GM12878 (cell line): ENCODE measurements around the gene DEF6. TPM values are rescaled to one million over a fixed set of nuclear protein-coding genes. Genes with fewer than 3 reads are reported as not detected.

Experiments used
- ATAC-seq: fragments of 200-7000 bp; cut with Tn5 transposase; 3 replicates; pipeline ENCODE4 v1.9.1; 2020; ENCODE audit warnings: mild to moderate bottlenecking, moderate library complexity
- BruUV-seq: library from RNA; stranded (reverse); fragments of 400-500 nt; replicated peaks from 2 replicates; lab custom pipeline; 2021; lab: Mats Ljungman, UMichigan
- CTCF ChIA-PET: fragments of 300-600 bp; sonication (Branson Sonifier 250); formaldehyde crosslinking; extraction: SDS; loops from one replicate; lab custom pipeline; 2021; ENCODE audit warnings: inconsistent platforms; lab: Yijun Ruan, JAX
- POLR2A ChIA-PET: fragments of 350-600 bp; formaldehyde crosslinking; extraction: SDS; loops from one replicate; lab custom pipeline; 2021; ENCODE audit warnings: inconsistent platforms; lab: Charles Lee
- RAD21 ChIA-PET: fragments of 300-600 bp; sonication (Branson Sonifier 250); formaldehyde crosslinking; loops from one replicate; lab custom pipeline; 2023; ENCODE audit warnings: antibody characterized with exemption; ENCODE audit not compliant: unreplicated experiment; lab: Charles Lee
- SMC1A ChIA-PET: fragments of 300-600 bp; sonication (Branson Sonifier 250); formaldehyde crosslinking; loops from one replicate; lab custom pipeline; 2023; ENCODE audit not compliant: unreplicated experiment, uncharacterized antibody; lab: Charles Lee
- DNase-seq: peaks from one replicate; pipeline ENCODE4 v3.0.0-alpha.2; 2011; ENCODE audit warnings: low read depth, low spot score
- FAIRE-seq: peaks from 3 replicates; lab custom pipeline; 2011; peaks lifted over from hg19 to GRCh38; lab: Jason Lieb, UNC
- H2AFZ ChIP-seq: 2 replicates; pipeline ENCODE4 v1.6.0; 2011; ENCODE audit warnings: low read depth, low read length, control low read depth; ENCODE audit not compliant: control insufficient read depth
- H3K27ac ChIP-seq: 2 replicates; pipeline ENCODE4 v1.5.1; 2011; ENCODE audit warnings: control low read depth; ENCODE audit not compliant: control insufficient read depth, insufficient read depth
- H3K27me3 ChIP-seq, 2 experiments: replicated peaks in 1 of 2; 2 replicates each; pipeline versions ENCODE4 v1.6.0 to v1.6.1; 2011; ENCODE audit warnings: low read length in 1 of 2; ENCODE audit not compliant: control insufficient read depth in 2 of 2, insufficient read depth in 2 of 2
- H3K36me3 ChIP-seq, 2 experiments: 2 replicates each; pipeline ENCODE4 v1.5.1; 2011; ENCODE audit warnings: low read length in 1 of 2; ENCODE audit not compliant: control insufficient read depth in 2 of 2, insufficient read depth in 2 of 2
- H3K4me1 ChIP-seq: 2 replicates; pipeline ENCODE4 v1.6.1; 2011; ENCODE audit warnings: mild to moderate bottlenecking, low read length, moderate library complexity, mixed read lengths; ENCODE audit not compliant: control insufficient read depth, insufficient read depth
- H3K4me2 ChIP-seq: 2 replicates; pipeline ENCODE4 v1.6.0; 2011; ENCODE audit warnings: control low read depth; ENCODE audit not compliant: control insufficient read depth, insufficient read depth
- H3K4me3 ChIP-seq: fragments of 200-600 bp; sonication (generic); 2 replicates; pipeline ENCODE4 v1.5.1; 2016
- H3K79me2 ChIP-seq: 2 replicates; pipeline ENCODE4 v1.6.0; 2011; ENCODE audit warnings: low read length; ENCODE audit not compliant: control insufficient read depth, insufficient read depth
- H3K9ac ChIP-seq: 2 replicates; pipeline ENCODE4 v1.8.0; 2011; ENCODE audit warnings: low read length, control low read depth, mixed read lengths; ENCODE audit not compliant: control insufficient read depth, insufficient read depth
- H3K9me3 ChIP-seq: replicated peaks from 3 replicates; pipeline ENCODE4 v1.5.1; 2011; ENCODE audit warnings: mild to moderate bottlenecking, low read length; ENCODE audit not compliant: control insufficient read depth, insufficient read depth
- H4K20me1 ChIP-seq: 2 replicates; pipeline ENCODE4 v1.6.0; 2011; ENCODE audit not compliant: control insufficient read depth, insufficient read depth
- ASH2L ChIP-seq: fragments of 300-600, 200-600 bp; sonication (generic); IDR thresholded peaks from 2 replicates; pipeline ENCODE4 v1.6.1; 2017; ENCODE audit warnings: low read depth, mild to moderate bottlenecking, borderline replicate concordance
- CEBPZ ChIP-seq: fragments of 150-350 bp; IDR thresholded peaks from 2 replicates; pipeline ENCODE4 v1.6.1; 2016; ENCODE audit warnings: low read depth, low read length
- CHD2 ChIP-seq: IDR thresholded peaks from 2 replicates; pipeline ENCODE4 v1.6.1; 2011; ENCODE audit warnings: low read depth, low read length, improper control_type of control experiment, borderline replicate concordance
- ETV6 ChIP-seq, 2 experiments: fragments of 450-650 bp in 1 of 2; IDR thresholded peaks in 1 of 2; conservative IDR thresholded peaks in 1 of 2; 2 replicates each; pipeline ENCODE4 v1.6.1; 2014; ENCODE audit warnings: antibody characterized with exemption in 1 of 2, borderline replicate concordance in 1 of 2, low read depth in 1 of 2, mild to moderate bottlenecking in 1 of 2, moderate library complexity in 1 of 2
- JUNB ChIP-seq: IDR thresholded peaks from 2 replicates; pipeline ENCODE4 v1.6.1; 2016; ENCODE audit warnings: antibody characterized with exemption, mild to moderate bottlenecking
- MEF2A ChIP-seq: IDR thresholded peaks from 2 replicates; pipeline ENCODE4 v1.6.1; 2011; ENCODE audit warnings: low read depth, mild to moderate bottlenecking, low read length, moderate library complexity; ENCODE audit not compliant: insufficient read depth
- MXI1 ChIP-seq: fragments of 150-350 bp; IDR thresholded peaks from 2 replicates; pipeline ENCODE4 v1.6.1; 2011; ENCODE audit warnings: low read depth, mild to moderate bottlenecking, inconsistent platforms, low read length, improper control_type of control experiment
- PAX8 ChIP-seq: fragments of 450-650 bp; IDR thresholded peaks from 2 replicates; pipeline ENCODE4 v1.6.1; 2017; ENCODE audit warnings: mild to moderate bottlenecking, moderate library complexity
- RBBP5 ChIP-seq: fragments of 200-600 bp; sonication (generic); conservative IDR thresholded peaks from 2 replicates; pipeline ENCODE4 v1.6.1; 2016
- RELB ChIP-seq: fragments of 450-650 bp; IDR thresholded peaks from 2 replicates; pipeline ENCODE4 v1.6.1; 2017; ENCODE audit warnings: low read depth, mild to moderate bottlenecking, moderate library complexity
- RUNX3 ChIP-seq: IDR thresholded peaks from 2 replicates; pipeline ENCODE4 v1.6.1; 2012; ENCODE audit warnings: low read length, inconsistent platforms
- SMAD1 ChIP-seq: fragments of 450-650 bp; IDR thresholded peaks from 2 replicates; pipeline ENCODE4 v1.6.1; 2018; ENCODE audit warnings: mild to moderate bottlenecking, low read depth; ENCODE audit not compliant: partially characterized antibody
- TAF1 ChIP-seq: IDR thresholded peaks from 2 replicates; pipeline ENCODE4 v1.6.1; 2011; ENCODE audit warnings: mild to moderate bottlenecking, low read depth, low read length, borderline replicate concordance
- TCF7 ChIP-seq: IDR thresholded peaks from 2 replicates; pipeline ENCODE4 v1.6.1; 2014; ENCODE audit warnings: antibody characterized with exemption, borderline replicate concordance
- ZNF592 ChIP-seq: fragments of 450-650 bp; IDR thresholded peaks from 2 replicates; pipeline ENCODE4 v1.6.1; 2017; ENCODE audit warnings: mild to moderate bottlenecking, moderate library complexity
- WGBS: methylation state at CpG from one replicate; pipeline ENCODE4 v1.1.6; 2016; ENCODE audit warnings: low lambda C conversion rate; ENCODE audit not compliant: insufficient replicate concordance, insufficient coverage; ENCODE audit errors: missing lambda C conversion rate; 5-methylcytosine and 5-hydroxymethylcytosine counted together
- in situ Hi-C: fragments of 300-500 bp; cut with MboI; formaldehyde crosslinking; loops from 9 replicates; pipeline ENCODE4 v1.14.3; 2018; ENCODE audit warnings: mixed read lengths
- intact Hi-C: fragments of 100-400 bp; cut with micrococcal nuclease; formaldehyde crosslinking; loops from one replicate; pipeline ENCODE4 v1.14.2; 2022; ENCODE audit not compliant: unreplicated experiment
- polyA plus RNA-seq, 11 experiments: library from polyadenylated mRNA; depleted of rRNA in 4 of 11; unstranded in 6 of 11; stranded (reverse) in 5 of 11; fragments of >200 nt; fragmentation: Nextera tagmentation in 4 of 11; fragmentation: Illumina TruSeq in 1 of 11; extraction: Ambion mirVana in 4 of 11; extraction: Trizol in 1 of 11; gene quantifications; 1 replicate in 1 of 11; 2 replicates in 10 of 11; pipeline versions ENCODE4 v1.2.1 to v1.2.3, GENCODE V29; 2011 to 2016; ENCODE audit warnings: inconsistent platforms in 2 of 11, missing spikeins in 2 of 11, low read depth in 1 of 11
- total RNA-seq, 4 experiments: library from RNA; depleted of rRNA in 3 of 4; stranded (reverse); fragments of >200 nt in 3 of 4; fragmentation: Illumina TruSeq in 1 of 4; extraction: Trizol in 1 of 4; gene quantifications; 2 replicates each; pipeline versions ENCODE4 v1.2.1 to v1.2.3, GENCODE V29; 2013 to 2021

The DEF6 gene
- total and polyA plus RNA-seq, 10 of the 15 experiments (the other 5 are each of a cell fraction or from before 2014, with no cell fraction given), result 3.3 to 69.5 (median 48.8) TPM

GRCh38 chr6:35341557-35341956 lies 43.9 kb downstream of the DEF6 start:
- no peaks in the 10 kb centered on the region for H3K27me3 ChIP-seq
- FAIRE-seq (no peak), DNase-seq (no peak), ATAC-seq (no peak)
- POLR2A ChIA-PET, result interaction anchor here (0.5 to 1.2 kb wide), 10 partner anchors 36 to 210 kb away, joined by 3 to 7 read pairs (median 4); no protein-coding TSS in a partner anchor
- no peak overlapping the region for H3K4me3 ChIP-seq
- no peaks in the 10 kb centered on the region; the same call in 1 of the 2 replicates for H3K4me1 ChIP-seq
- 62% methylated on average over 7 of the region's 13 CpGs for WGBS
- H3K9ac ChIP-seq, result no peak overlapping the region
- RAD21 ChIA-PET, result interaction anchor here (0.7 to 5.8 kb wide), 10 partner anchors 14 to 126 kb away, joined by 3 to 125 read pairs (median 6); partner anchors contain the start of genes DEF6, FANCE and RPL10A
- no peak overlapping the region for H2AFZ ChIP-seq
- SMC1A ChIA-PET, result interaction anchor here (1.0 to 5.8 kb wide), 7 partner anchors 9 to 126 kb away, joined by 3 to 116 read pairs (median 10); partner anchors contain the start of genes DEF6, FANCE and RPL10A
- H3K4me2 ChIP-seq, result no peak overlapping the region
- no peaks in the 10 kb centered on the region for H4K20me1 ChIP-seq
- intact Hi-C loops, result loop anchor here (10.0 kb wide), 1 partner anchor 393 kb away; the partner anchor contains the start of gene ARMC12
- BruUV-seq, result no TSS peak
- H3K9me3 ChIP-seq, result no peaks in the 10 kb centered on the region
- H3K27ac ChIP-seq, result no peak overlapping the region
- peaks cover 31% of the 10 kb centered on the region for H3K79me2 ChIP-seq
- CTCF ChIA-PET, result interaction anchor here (0.7 to 6.8 kb wide), 21 partner anchors 7 to 395 kb away, joined by 3 to 177 read pairs (median 4); partner anchors contain the start of genes ARMC12, DEF6, FANCE and RPL10A
- in situ Hi-C loops, result loop anchor here (5.0 kb wide), 1 partner anchor 111 kb away; the partner anchor contains the start of gene FANCE
- 0 out of 4 replicates have a peak, but pooled peaks cover 0 to 3% of the 10 kb centered on the region in 2 experiments for H3K36me3 ChIP-seq
- TF ChIP-seq ETV6 (conservative IDR thresholded peaks at IDR 0.05 in 1 of 2, IDR thresholded peaks at IDR 0.05 in 1 of 2; ENCODE audit: borderline replicate concordance in 1 of 2, low read depth in 1 of 2) (no peak), RBBP5 (no peak), JUNB (no peak), CHD2 (no peak), CEBPZ (no peak), SMAD1 (no peak), TCF7 (no peak), ASH2L (no peak), RELB (no peak), ZNF592 (no peak), TAF1 (no peak), MXI1 (no peak), MEF2A (no peak), PAX8 (no peak), RUNX3 (no peak)
